HS-5 (cell line): Measurements from ENCODE around the gene GPR148.
A peak's percentile ranks its signal among the peaks of the same experiment; 100 is the strongest.

Source experiments
- DNase-seq: peaks from one replicate; pipeline ENCODE4 v3.0.0-alpha.2; 2012; ENCODE audit warnings: low read depth

The GPR148 gene

GRCh38 chr2:130749641-130750040 is 20.8 kb downstream of the GPR148 start:
- no peak for DNase-seq

GRCh38 chr2:130754811-130755210 is 25.9 kb downstream of the GPR148 start:
- no peak for DNase-seq

- DNase-seq = no peak
Measured at GRCh38 chr2:130755256-130756052, 26.6 kb downstream of the GPR148 start, which contains the start of gene AMER3. Gene AMER3 (plus strand): TSS chr2:130755540. CDS start chr2:130762073, 6,533 bp downstream.

GRCh38 chr2:130756053-130756873 is 27.4 kb downstream of the GPR148 start:
- no peak for DNase-seq

GRCh38 chr2:130756874-130757668 is 28.2 kb downstream of the GPR148 start:
- no peak for DNase-seq

GRCh38 chr2:130759906-130760753 is 31.3 kb downstream of the GPR148 start:
- peak; percentile 10 for DNase-seq

GRCh38 chr2:130760754-130761751 is 32.2 kb downstream of the GPR148 start:
- no peak for DNase-seq

GRCh38 chr2:130762031-130762909 is 33.4 kb downstream of the GPR148 start:
- DNase-seq = no peak

GRCh38 chr2:130762910-130763385 is 34.1 kb downstream of the GPR148 start:
- no peak for DNase-seq

- DNase-seq = no peak
Measured at GRCh38 chr2:130763405-130763804, 34.5 kb downstream of the GPR148 start.

- no peak for DNase-seq
Measured at GRCh38 chr2:130764035-130764820, 35.4 kb downstream of the GPR148 start.

GRCh38 chr2:130764821-130765115 is 35.9 kb downstream of the GPR148 start:
- DNase-seq = no peak

- DNase-seq = no peak
Measured at GRCh38 chr2:130765464-130765863, 36.6 kb downstream of the GPR148 start.

GRCh38 chr2:130766037-130766436 is 37.2 kb downstream of the GPR148 start:
- no peak for DNase-seq

GRCh38 chr2:130766711-130767407 is 38.0 kb downstream of the GPR148 start:
- no peak for DNase-seq

- no peak for DNase-seq
Measured at GRCh38 chr2:130767408-130767775, 38.5 kb downstream of the GPR148 start.

GRCh38 chr2:130768191-130768855 is 39.5 kb downstream of the GPR148 start:
- no peak for DNase-seq
